Measurements from ENCODE around the gene MT1E.
"Not testable (repeated sequence)": the region's sequence is repeated elsewhere in the genome, so short reads cannot be mapped to it uniquely, and the experiment has no call there.

The MT1E gene

GRCh38 chr16:56607675-56608042 is 17.9 kb upstream of the MT1E start:
- DNase-seq = no peak

GRCh38 chr16:56608043-56608875 is 17.3 kb upstream of the MT1E start, which contains the start of gene MT2A:
Gene MT2A, plus strand, starts transcription at chr16:56608584. Its CDS starts 72 bp downstream, at chr16:56608656.
- peak; percentile 84 to 87 for DNase-seq

DNA sequence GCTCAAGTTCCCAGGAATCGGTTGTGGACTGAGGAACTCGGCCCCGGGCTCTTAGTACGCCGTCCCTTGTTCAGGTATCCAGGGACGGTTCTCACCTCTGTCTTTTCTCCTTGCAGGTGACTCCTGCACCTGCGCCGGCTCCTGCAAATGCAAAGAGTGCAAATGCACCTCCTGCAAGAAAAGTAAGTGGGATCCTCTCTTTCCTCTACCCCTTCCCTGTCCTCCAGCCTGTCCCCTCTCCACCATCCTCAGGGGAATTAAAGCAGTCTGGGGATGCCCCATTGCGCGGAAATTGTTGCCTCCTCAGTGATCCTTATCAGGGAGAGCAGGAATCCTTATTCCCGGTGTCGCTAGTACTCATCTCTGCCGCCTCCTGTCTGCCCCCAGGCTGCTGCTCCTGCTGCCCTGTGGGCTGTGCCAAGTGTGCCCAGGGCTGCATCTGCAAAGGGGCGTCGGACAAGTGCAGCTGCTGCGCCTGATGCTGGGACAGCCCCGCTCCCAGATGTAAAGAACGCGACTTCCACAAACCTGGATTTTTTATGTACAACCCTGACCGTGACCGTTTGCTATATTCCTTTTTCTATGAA is 16.6 kb upstream of the MT1E start:
- no peak for DNase-seq

GRCh38 chr16:56609463-56609921 is 16.1 kb upstream of the MT1E start:
- peak; percentile 78 to 80 for DNase-seq

DNA sequence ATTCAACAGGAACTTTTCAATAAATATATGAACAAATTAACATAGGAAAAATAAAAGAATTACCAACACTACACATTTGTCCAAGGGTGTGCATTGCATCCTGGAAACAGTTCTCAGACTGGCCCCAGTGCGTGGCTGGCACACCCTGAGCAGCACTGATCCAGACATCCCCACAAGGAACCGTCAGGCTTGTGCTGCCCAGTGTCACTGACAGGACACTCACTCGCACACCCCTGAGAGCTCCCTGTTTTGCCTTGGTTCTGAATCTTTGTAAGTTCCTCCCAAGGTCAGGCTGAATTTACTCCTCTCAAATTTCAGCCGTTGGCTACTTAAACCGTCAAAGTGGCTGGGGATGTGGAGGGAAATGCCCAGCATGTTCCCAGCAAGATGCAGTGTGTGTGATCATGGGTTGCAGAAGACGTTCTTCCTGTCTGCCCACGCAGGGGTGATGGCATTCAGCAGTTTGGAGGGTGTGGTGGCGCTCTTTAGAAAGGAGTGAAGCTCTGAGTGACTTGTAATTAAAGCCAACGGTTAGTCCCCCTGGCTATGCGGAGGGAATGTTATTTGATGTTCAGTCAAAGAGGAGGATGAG is 15.5 kb upstream of the MT1E start:
- peak; percentile 75 to 76 for DNase-seq

- no peak for DNase-seq
Measured at GRCh38 chr16:56610609-56611111, 14.9 kb upstream of the MT1E start.

- DNase-seq = no peak
Measured at GRCh38 chr16:56611281-56611833, 14.2 kb upstream of the MT1E start.

DNA sequence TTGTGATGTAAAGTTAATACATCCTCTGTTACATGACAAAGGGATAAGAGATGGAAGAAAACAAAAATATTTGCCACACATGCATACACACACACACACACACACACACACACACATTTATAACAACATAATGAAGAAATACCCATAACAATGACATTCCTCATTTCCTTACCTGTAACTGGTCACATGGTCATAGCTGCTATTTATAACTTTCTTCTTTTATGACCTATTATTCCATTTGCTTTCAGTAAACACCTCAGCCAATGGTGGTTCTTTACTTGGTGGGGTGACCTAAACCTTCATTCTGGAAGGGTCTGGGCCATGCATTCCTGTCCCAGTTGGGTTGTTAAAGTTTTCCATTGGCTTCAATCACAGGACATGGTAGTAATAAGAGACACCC is 11.9 kb upstream of the MT1E start:
- DNase-seq = no peak

- no peak for DNase-seq
Measured at GRCh38 chr16:56614549-56614991, 11.0 kb upstream of the MT1E start.

GRCh38 chr16:56615353-56615752 is 10.2 kb upstream of the MT1E start:
- DNase-seq = no peak

- no peak for DNase-seq
Measured at GRCh38 chr16:56616608-56617211, 8.9 kb upstream of the MT1E start.

- DNase-seq = peak in 1 of 2 donors; percentile 42
Measured at GRCh38 chr16:56617212-56618085, 8.1 kb upstream of the MT1E start.

- DNase-seq = no peak
Measured at GRCh38 chr16:56618138-56618537, 7.4 kb upstream of the MT1E start.

DNA sequence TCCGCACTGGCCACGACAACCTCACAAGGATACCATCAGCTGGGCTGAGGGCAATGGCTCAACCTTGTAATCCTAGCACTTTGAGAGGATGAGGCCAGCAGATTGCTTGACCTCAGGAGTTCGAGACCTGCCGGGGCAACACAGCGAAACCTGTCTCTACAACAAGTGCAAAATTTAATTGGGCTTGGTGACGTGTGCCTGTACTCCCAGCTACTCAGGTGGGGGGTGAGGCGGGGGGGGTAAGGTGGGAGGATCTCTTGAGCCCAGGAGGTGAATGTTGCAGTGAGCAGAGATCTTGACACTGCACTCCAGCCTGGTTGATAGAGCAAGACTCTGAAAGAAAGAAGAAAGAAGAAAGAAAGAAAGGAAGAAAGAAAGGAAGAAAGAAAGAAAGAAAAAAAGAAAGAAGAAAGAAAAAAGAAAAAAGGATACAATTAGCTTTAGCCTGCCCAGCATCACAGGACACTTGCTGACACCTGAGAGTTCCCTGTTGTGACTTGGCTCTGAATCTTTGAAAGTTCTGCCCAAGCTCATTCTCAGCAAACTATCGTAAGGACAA is 5.2 kb upstream of the MT1E start:
- no peak for DNase-seq

- DNase-seq = not testable (repeated sequence)
Measured at GRCh38 chr16:56621665-56622445, 3.7 kb upstream of the MT1E start.

- not testable (repeated sequence) for DNase-seq
Measured at GRCh38 chr16:56623184-56623583, 2.4 kb upstream of the MT1E start.

GRCh38 chr16:56623637-56624036 is 1.9 kb upstream of the MT1E start:
- no peak for DNase-seq

DNA sequence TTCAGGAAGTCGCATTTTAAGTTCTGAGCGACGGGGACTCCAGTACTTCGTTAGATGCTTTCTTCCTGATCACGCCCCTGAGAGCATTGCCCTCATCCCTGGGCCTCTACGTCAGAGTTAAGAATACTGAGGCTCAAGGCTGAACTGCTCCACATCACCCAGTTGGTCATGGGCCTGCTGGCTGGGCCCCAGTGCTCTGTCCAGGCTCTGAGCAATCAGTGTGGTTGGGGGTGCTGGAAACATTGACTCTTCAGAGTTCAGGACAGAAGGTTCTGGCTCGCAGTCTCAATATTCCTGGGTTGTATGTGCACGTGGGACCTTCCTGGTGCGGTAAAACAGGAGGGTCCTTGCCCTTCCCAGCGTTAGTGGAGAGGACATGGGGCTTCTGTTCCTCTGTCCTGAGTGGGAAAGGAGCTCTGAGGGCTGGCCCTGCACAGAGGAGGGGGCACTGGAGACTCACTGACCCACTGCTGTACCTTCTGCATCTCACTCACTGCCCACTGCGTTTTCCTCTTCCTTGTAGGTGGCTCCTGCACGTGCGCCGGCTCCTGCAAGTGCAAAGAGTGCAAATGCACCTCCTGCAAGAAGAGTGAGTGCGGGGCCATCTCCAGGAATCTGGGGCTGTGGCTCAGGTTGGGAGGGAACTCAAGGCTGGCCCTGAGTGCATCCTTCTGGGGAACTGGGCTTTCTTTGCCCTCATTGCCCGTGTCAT is 518 bp downstream of the MT1E start:
- DNase-seq = no peak

GRCh38 chr16:56626685-56627084 is 1.1 kb downstream of the MT1E start:
- no peak for DNase-seq
